Sciatic nerve (tissue), 2 donors: Measurements from ENCODE around the gene CIC. TPM values are rescaled to one million over a fixed set of nuclear protein-coding genes. Genes with fewer than 3 reads are reported as not detected.
A peak's percentile ranks its signal among the peaks of the same experiment; 100 is the strongest.
"Not testable (repeated sequence)": the region's sequence is repeated elsewhere in the genome, so short reads cannot be mapped to it uniquely, and the experiment has no call there.

ENCODE experiments used
- ATAC-seq: fragments of 200-7000 bp; cut with Tn5 transposase; one replicate; pipeline ENCODE4 v1.9.1; 2020; ENCODE audit warnings: mild to moderate bottlenecking, moderate library complexity
- DNase-seq: peaks from one replicate; pipeline ENCODE4 v3.0.0-alpha.2; 2020; ENCODE audit warnings: low spot score
- intact Hi-C: fragments of 100-400 bp; cut with DNase I; formaldehyde crosslinking; loops from one replicate; pipeline ENCODE4 v1.14.2; 2022
- total RNA-seq: library from RNA; stranded (reverse); fragmentation: NEBNext Ultra II Directional; extraction: Animal tissue kit (Norgen Biotek cat#: 25700); gene quantifications from one replicate; pipeline ENCODE4 v1.2.1, GENCODE V29; 2021
- donor health status: DM: no; HTN: no; CAD: no.
- donor health status: DM: no; HTN: no; CAD: no.

Gene CIC
- total RNA-seq, 1 donor from 2014 or later, result 92.1 TPM

GRCh38 chr19:42333975-42334696, 65.1 kb downstream of the CIC start:
- intact Hi-C loops, result no loop called here
- peak; percentile 24 for ATAC-seq
- DNase-seq, result no peak

GRCh38 chr19:42334697-42335373, 65.8 kb downstream of the CIC start:
- DNase-seq (no peak), ATAC-seq (no peak)
- intact Hi-C loops, result no loop called here

- intact Hi-C loops, result no loop called here
- DNase-seq, result no peak
- no peak for ATAC-seq
Measured at GRCh38 chr19:42335374-42335936, 66.4 kb downstream of the CIC start.

GRCh38 chr19:42335971-42336370, 66.9 kb downstream of the CIC start:
- intact Hi-C loops, result no loop called here
- DNase-seq (no peak), ATAC-seq (no peak)

- intact Hi-C loops, ATAC-seq, DNase-seq: not testable (repeated sequence)
Measured at GRCh38 chr19:42339126-42339860, 70.2 kb downstream of the CIC start.

- DNase-seq, ATAC-seq, intact Hi-C loops: not testable (repeated sequence)
Measured at GRCh38 chr19:42339922-42340321, 70.9 kb downstream of the CIC start.

GRCh38 chr19:42343344-42344110, 74.5 kb downstream of the CIC start:
- DNase-seq (no peak), ATAC-seq (no peak)
- intact Hi-C loops, result no loop called here

GRCh38 chr19:42344336-42344893, 75.4 kb downstream of the CIC start:
- no peak for ATAC-seq
- DNase-seq, result no peak
- intact Hi-C loops, result no loop called here

Other genes with a start within 250 kb of the CIC start
- 9.2 TPM for gene GRIK5, start 199.0 kb upstream of the CIC start, total RNA-seq
- gene ZNF574, start 193.1 kb upstream of the CIC start, total RNA-seq, result 13.2 TPM
- 5.6 TPM for gene POU2F2, start 136.8 kb upstream of the CIC start, total RNA-seq
- 21.8 TPM for gene DEDD2, start 51.6 kb upstream of the CIC start, total RNA-seq
- 12.1 TPM for gene ZNF526, start 48.9 kb upstream of the CIC start, total RNA-seq
- 29.2 TPM for gene GSK3A, start 26.6 kb upstream of the CIC start, total RNA-seq
- gene ERF, start 14.1 kb upstream of the CIC start, total RNA-seq, result 90.7 TPM
- 0.45 TPM for gene PRR19, start 32.9 kb downstream of the CIC start, total RNA-seq
- gene PAFAH1B3, start 33.4 kb downstream of the CIC start, total RNA-seq, result 7.4 TPM
- gene TMEM145, start 44.1 kb downstream of the CIC start, total RNA-seq, result not detected
- 35.1 TPM for gene MEGF8, start 56.4 kb downstream of the CIC start, total RNA-seq
- 0.76 TPM for gene CNFN, start 121.0 kb downstream of the CIC start, total RNA-seq
- gene LIPE, start 158.1 kb downstream of the CIC start, total RNA-seq, result 34.0 TPM
- 0.31 TPM for gene CXCL17, start 173.7 kb downstream of the CIC start, total RNA-seq